GM23338 (cell line): ENCODE data around the gene UST. TPM values are rescaled to one million over a fixed set of nuclear protein-coding genes. Genes with fewer than 3 reads are reported as not detected.

ENCODE experiments used
- ATAC-seq: fragments of 200-7000 bp; cut with Tn5 transposase; 3 replicates; pipeline ENCODE4 v1.9.1; 2020
- DNase-seq: peaks from one replicate; pipeline ENCODE4 v3.0.0-alpha.2; 2015; ENCODE audit warnings: low spot score
- H2AFZ ChIP-seq: fragments of 200-600 bp; sonication (generic); 2 replicates; pipeline ENCODE4 v1.8.0; 2016; ENCODE audit warnings: antibody characterized with exemption, mild to moderate bottlenecking, moderate library complexity
- H3F3A ChIP-seq: fragments of 200-600 bp; sonication (generic); replicated peaks from 2 replicates; pipeline ENCODE4 v1.8.0; 2017; ENCODE audit warnings: antibody characterized with exemption, mixed run types, low read depth
- H3K27ac ChIP-seq: fragments of 200-600 bp; sonication (generic); 2 replicates; pipeline ENCODE4 v1.6.1; 2016; ENCODE audit warnings: low read depth
- H3K27me3 ChIP-seq: fragments of 200-600 bp; sonication (generic); 2 replicates; pipeline ENCODE4 v1.8.0; 2016; ENCODE audit warnings: mild to moderate bottlenecking, mixed run types, moderate library complexity; ENCODE audit not compliant: insufficient read depth
- H3K36me3 ChIP-seq: fragments of 200-600 bp; sonication (generic); 2 replicates; pipeline ENCODE4 v1.8.0; 2016; ENCODE audit warnings: mild to moderate bottlenecking; ENCODE audit not compliant: insufficient read depth
- H3K4me1 ChIP-seq: fragments of 200-600 bp; sonication (generic); 2 replicates; pipeline ENCODE4 v1.8.0; 2016; ENCODE audit warnings: mild to moderate bottlenecking, moderate library complexity; ENCODE audit not compliant: insufficient read depth
- H3K4me2 ChIP-seq: fragments of 200-600 bp; sonication (generic); 2 replicates; pipeline ENCODE4 v1.7.1; 2017; ENCODE audit warnings: mixed run types
- H3K4me3 ChIP-seq: fragments of 200-600 bp; sonication (generic); 2 replicates; pipeline ENCODE4 v1.6.1; 2016; ENCODE audit warnings: mixed run types
- H3K79me2 ChIP-seq: fragments of 200-600 bp; sonication (generic); replicated peaks from 2 replicates; pipeline ENCODE4 v1.8.0; 2017; ENCODE audit warnings: mild to moderate bottlenecking; ENCODE audit not compliant: insufficient read depth
- H3K9me2 ChIP-seq: fragments of 200-600 bp; sonication (generic); 2 replicates; pipeline ENCODE4 v1.8.0; 2017; ENCODE audit not compliant: insufficient read depth
- H4K20me1 ChIP-seq: fragments of 200-600 bp; sonication (generic); replicated peaks from 2 replicates; pipeline ENCODE4 v1.8.0; 2017; ENCODE audit warnings: mild to moderate bottlenecking; ENCODE audit not compliant: insufficient read depth
- H3K27ac Mint-ChIP-seq: 2 replicates; pipeline ENCODE4 v1.8.0; 2020; ENCODE audit warnings: inconsistent platforms, mild to moderate bottlenecking, moderate library complexity, mixed read lengths
- H3K27me3 Mint-ChIP-seq: 3 replicates; pipeline ENCODE4 v1.8.0; 2022; ENCODE audit warnings: low read depth, mild to moderate bottlenecking, moderate library complexity, mixed read lengths, inconsistent platforms; ENCODE audit not compliant: insufficient read depth, poor library complexity
- H3K36me3 Mint-ChIP-seq: 3 replicates; pipeline ENCODE4 v1.8.0; 2021; ENCODE audit warnings: low read depth, mild to moderate bottlenecking, inconsistent platforms, moderate library complexity, mixed read lengths
- H3K4me1 Mint-ChIP-seq: 3 replicates; pipeline ENCODE4 v1.8.0; 2020; ENCODE audit warnings: mild to moderate bottlenecking, inconsistent platforms, mixed read lengths
- H3K4me3 Mint-ChIP-seq: 3 replicates; pipeline ENCODE4 v1.8.0; 2021; ENCODE audit warnings: moderate library complexity, mild to moderate bottlenecking, inconsistent platforms, mixed read lengths
- H3K9me3 Mint-ChIP-seq: 3 replicates; pipeline ENCODE4 v1.8.0; 2020; ENCODE audit warnings: moderate library complexity, mild to moderate bottlenecking, inconsistent platforms, mixed read lengths
- CREB1 ChIP-seq: fragments of 250-450 bp; sonication (Bioruptor Pico); IDR thresholded peaks from 2 replicates; pipeline ENCODE4 v1.5.0; 2020; ENCODE audit warnings: low read depth, mild to moderate bottlenecking, moderate library complexity
- EZH2 ChIP-seq: fragments of 200-600 bp; sonication (generic); IDR thresholded peaks from one replicate; pipeline ENCODE4 v1.8.0; 2017; ENCODE audit warnings: antibody characterized with exemption, mild to moderate bottlenecking, low read depth; ENCODE audit not compliant: unreplicated experiment
- EZH2phosphoT487 ChIP-seq: fragments of 200-600 bp; sonication (generic); IDR thresholded peaks from one replicate; pipeline ENCODE4 v1.8.1; 2018; ENCODE audit warnings: antibody characterized with exemption; ENCODE audit not compliant: unreplicated experiment
- JUNB ChIP-seq: IDR thresholded peaks from one replicate; pipeline ENCODE4 v1.6.1; 2016; ENCODE audit warnings: antibody characterized with exemption; ENCODE audit not compliant: unreplicated experiment
- NANOG ChIP-seq: IDR thresholded peaks from 2 replicates; pipeline ENCODE4 v1.6.1; 2016; ENCODE audit warnings: antibody characterized with exemption, borderline replicate concordance
- POLR2AphosphoS5 ChIP-seq: IDR thresholded peaks from 2 replicates; pipeline ENCODE4 v1.6.1; 2016; ENCODE audit warnings: antibody characterized with exemption, low read depth
- STAT1 ChIP-seq: IDR thresholded peaks from one replicate; pipeline ENCODE4 v1.6.1; 2016; ENCODE audit warnings: antibody characterized with exemption; ENCODE audit not compliant: unreplicated experiment
- ZNF114 ChIP-seq: fragments of 250-450 bp; sonication (Bioruptor Pico); IDR thresholded peaks from 2 replicates; pipeline ENCODE4 v1.5.0; 2020; ENCODE audit warnings: mild to moderate bottlenecking, moderate library complexity
- ZNF331 ChIP-seq: fragments of 250-450 bp; sonication (Bioruptor Pico); IDR thresholded peaks from 2 replicates; pipeline ENCODE4 v1.5.0; 2020; ENCODE audit warnings: low read depth, mild to moderate bottlenecking, moderate library complexity
- polyA plus RNA-seq: library from polyadenylated mRNA; unstranded; fragments of >200 nt; fragmentation: Nextera tagmentation; extraction: Ambion mirVana; gene quantifications from 2 replicates; pipeline ENCODE4 v1.2.1, GENCODE V29; 2016
- total RNA-seq: library from RNA; depleted of rRNA; stranded (reverse); fragments of >200 nt; shearing (Covaris generic); gene quantifications from 2 replicates; pipeline ENCODE4 v1.2.3, GENCODE V29; 2014
- TF ChIP-seq, protein P1 (sequence below): IDR thresholded peaks from one replicate; pipeline ENCODE4 v1.6.1; 2018; ENCODE audit warnings: antibody characterized with exemption; ENCODE audit not compliant: unreplicated experiment
- TF ChIP-seq, protein P2 (sequence below): IDR thresholded peaks from 2 replicates; pipeline ENCODE4 v1.6.1; 2016; ENCODE audit warnings: antibody characterized with exemption
- TF ChIP-seq, protein P3 (sequence below), 2 experiments: fragments of 200-600 bp in 1 of 2; sonication (generic) in 1 of 2; conservative IDR thresholded peaks; 2 replicates each; pipeline versions ENCODE4 v1.5.1 to v1.6.1; 2016 to 2017; ENCODE audit warnings: antibody characterized with exemption in 2 of 2, low read depth in 2 of 2, mild to moderate bottlenecking in 2 of 2, moderate library complexity in 1 of 2

The UST gene
- total and polyA plus RNA-seq, 2 experiments from 2014 or later = 12.6 to 33.0 TPM

DNA sequence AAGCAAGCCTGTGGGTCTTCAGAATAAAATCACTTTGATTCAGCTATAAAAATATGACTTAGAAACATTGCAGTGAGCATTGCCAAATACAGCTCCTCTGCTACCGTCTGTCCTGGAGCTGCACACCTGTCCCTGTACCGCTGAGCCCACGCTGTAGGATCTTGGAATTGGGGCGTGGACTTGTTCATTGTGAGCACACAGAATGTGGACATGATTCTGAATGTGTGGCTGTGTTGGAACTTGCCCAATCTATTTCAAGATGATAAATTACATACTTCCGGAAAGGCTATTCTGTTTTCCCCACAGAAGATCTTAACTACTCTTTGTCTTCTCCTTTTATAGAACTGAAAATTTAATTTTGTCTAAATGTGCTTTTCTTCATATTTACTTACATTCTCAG lies 107.3 kb downstream of the UST start (continued):
- no peak for TF ChIP-seq EZH2phosphoT487
- TF ChIP-seq JUNB = no peak
- TF ChIP-seq ZNF114 (CRISPR knock-in tag) = no peak
- TF ChIP-seq, protein P1, sequence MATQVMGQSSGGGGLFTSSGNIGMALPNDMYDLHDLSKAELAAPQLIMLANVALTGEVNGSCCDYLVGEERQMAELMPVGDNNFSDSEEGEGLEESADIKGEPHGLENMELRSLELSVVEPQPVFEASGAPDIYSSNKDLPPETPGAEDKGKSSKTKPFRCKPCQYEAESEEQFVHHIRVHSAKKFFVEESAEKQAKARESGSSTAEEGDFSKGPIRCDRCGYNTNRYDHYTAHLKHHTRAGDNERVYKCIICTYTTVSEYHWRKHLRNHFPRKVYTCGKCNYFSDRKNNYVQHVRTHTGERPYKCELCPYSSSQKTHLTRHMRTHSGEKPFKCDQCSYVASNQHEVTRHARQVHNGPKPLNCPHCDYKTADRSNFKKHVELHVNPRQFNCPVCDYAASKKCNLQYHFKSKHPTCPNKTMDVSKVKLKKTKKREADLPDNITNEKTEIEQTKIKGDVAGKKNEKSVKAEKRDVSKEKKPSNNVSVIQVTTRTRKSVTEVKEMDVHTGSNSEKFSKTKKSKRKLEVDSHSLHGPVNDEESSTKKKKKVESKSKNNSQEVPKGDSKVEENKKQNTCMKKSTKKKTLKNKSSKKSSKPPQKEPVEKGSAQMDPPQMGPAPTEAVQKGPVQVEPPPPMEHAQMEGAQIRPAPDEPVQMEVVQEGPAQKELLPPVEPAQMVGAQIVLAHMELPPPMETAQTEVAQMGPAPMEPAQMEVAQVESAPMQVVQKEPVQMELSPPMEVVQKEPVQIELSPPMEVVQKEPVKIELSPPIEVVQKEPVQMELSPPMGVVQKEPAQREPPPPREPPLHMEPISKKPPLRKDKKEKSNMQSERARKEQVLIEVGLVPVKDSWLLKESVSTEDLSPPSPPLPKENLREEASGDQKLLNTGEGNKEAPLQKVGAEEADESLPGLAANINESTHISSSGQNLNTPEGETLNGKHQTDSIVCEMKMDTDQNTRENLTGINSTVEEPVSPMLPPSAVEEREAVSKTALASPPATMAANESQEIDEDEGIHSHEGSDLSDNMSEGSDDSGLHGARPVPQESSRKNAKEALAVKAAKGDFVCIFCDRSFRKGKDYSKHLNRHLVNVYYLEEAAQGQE = no peak
- TF ChIP-seq CREB1 (CRISPR knock-in tag) = no peak
- TF ChIP-seq EZH2 = no peak
- no peak for TF ChIP-seq NANOG
- TF ChIP-seq ZNF331 = no peak
- no peak for TF ChIP-seq POLR2AphosphoS5
- TF ChIP-seq, protein P2, sequence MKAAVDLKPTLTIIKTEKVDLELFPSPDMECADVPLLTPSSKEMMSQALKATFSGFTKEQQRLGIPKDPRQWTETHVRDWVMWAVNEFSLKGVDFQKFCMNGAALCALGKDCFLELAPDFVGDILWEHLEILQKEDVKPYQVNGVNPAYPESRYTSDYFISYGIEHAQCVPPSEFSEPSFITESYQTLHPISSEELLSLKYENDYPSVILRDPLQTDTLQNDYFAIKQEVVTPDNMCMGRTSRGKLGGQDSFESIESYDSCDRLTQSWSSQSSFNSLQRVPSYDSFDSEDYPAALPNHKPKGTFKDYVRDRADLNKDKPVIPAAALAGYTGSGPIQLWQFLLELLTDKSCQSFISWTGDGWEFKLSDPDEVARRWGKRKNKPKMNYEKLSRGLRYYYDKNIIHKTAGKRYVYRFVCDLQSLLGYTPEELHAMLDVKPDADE = no peak
- no peak for TF ChIP-seq STAT1

DNA sequence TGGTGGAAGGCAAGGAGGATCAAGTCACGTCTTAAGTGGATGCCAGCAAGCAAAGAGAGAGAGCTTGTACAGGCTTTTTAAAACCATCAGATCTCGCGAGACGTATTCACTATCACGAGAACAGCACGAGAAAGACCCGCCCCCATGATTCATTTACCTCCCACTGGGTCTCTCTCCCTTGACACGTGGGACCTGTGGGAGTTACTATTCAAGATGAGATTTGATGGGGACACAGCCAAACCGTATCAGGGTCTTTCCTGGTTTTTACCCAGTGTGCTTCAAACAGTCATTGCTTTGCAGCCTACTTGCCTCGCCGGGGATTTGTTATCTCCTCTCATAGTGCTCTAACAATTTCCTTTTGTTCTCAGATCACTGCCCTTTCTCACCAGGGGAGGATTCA lies 108.2 kb downstream of the UST start:
- Histone ChIP-seq H3K27me3 (no peaks in the 10 kb centered on the region), H3K36me3 (no peaks in the 10 kb centered on the region), H3K4me3 (peak overlapping the region; percentile 0; the same call in 1 of the 2 replicates), H3K79me2 (peaks cover 97% of the 10 kb centered on the region), H3K4me2 (peak overlapping the region; percentile 51), H3K4me1 (peaks cover 37% of the 10 kb centered on the region), H3K9me2 (no peaks in the 10 kb centered on the region), H3F3A (no peaks in the 10 kb centered on the region), H2AFZ (no peak overlapping the region), H3K27ac (peak overlapping the region; percentile 35; the same call in 1 of the 2 replicates), H4K20me1 (peaks cover 20% of the 10 kb centered on the region)
- Mint-ChIP-seq H3K36me3 (peaks cover 17% of the 10 kb centered on the region; the same call in 2 of the 3 replicates), H3K4me3 (no peak overlapping the region), H3K4me1 (peaks cover 47% of the 10 kb centered on the region), H3K9me3 (0 out of 3 replicates have a peak, but pooled peaks cover 3% of the 10 kb centered on the region), H3K27ac (peak overlapping the region; percentile 78; the same call in 1 of the 2 replicates), H3K27me3 (peaks cover 6% of the 10 kb centered on the region)
- ATAC-seq (peak; percentile 64), DNase-seq (peak; percentile 45)
- TF ChIP-seq, protein P2 = no peak
- TF ChIP-seq, protein P1 = no peak
- TF ChIP-seq EZH2phosphoT487 (no peak), POLR2AphosphoS5 (no peak), CREB1 (CRISPR knock-in tag) (no peak), ZNF331 (no peak), JUNB (no peak), STAT1 (no peak)
- TF ChIP-seq, protein P3, sequence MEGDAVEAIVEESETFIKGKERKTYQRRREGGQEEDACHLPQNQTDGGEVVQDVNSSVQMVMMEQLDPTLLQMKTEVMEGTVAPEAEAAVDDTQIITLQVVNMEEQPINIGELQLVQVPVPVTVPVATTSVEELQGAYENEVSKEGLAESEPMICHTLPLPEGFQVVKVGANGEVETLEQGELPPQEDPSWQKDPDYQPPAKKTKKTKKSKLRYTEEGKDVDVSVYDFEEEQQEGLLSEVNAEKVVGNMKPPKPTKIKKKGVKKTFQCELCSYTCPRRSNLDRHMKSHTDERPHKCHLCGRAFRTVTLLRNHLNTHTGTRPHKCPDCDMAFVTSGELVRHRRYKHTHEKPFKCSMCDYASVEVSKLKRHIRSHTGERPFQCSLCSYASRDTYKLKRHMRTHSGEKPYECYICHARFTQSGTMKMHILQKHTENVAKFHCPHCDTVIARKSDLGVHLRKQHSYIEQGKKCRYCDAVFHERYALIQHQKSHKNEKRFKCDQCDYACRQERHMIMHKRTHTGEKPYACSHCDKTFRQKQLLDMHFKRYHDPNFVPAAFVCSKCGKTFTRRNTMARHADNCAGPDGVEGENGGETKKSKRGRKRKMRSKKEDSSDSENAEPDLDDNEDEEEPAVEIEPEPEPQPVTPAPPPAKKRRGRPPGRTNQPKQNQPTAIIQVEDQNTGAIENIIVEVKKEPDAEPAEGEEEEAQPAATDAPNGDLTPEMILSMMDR (conservative IDR thresholded peaks at IDR 0.05; ENCODE audit: low read depth in 2 of 2) = no peak
